ENCODE measurements around the gene TRPC6.
"Not testable (repeated sequence)": the region's sequence is repeated elsewhere in the genome, so short reads cannot be mapped to it uniquely, and the experiment has no call there.

Gene TRPC6

DNA sequence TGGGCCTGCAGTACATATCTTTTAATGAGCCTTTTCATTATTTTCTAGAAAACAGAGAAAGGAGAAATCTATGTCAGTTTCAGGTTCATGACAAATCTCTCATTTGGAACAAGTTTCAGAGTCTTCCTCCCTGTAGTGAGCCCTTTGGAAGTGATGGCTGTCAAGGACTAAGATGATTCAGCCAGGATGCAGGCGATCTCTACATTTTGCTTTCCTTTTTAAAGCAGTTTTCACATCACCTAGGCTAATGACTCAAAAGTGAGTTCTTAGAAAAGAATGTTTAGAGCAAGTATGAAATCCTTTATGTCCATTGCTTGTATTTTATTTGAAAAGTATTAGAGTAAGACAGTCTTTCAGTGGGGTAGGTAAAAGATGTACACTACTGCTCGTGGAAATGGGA, 130.1 kb downstream of the TRPC6 start:
- Histone ChIP-seq H3K27ac (ENCODE audit: low read depth, low read length) (no peak overlapping the region), H3K4me1 (ENCODE audit: insufficient read depth, low read length) (no peaks in the 10 kb centered on the region; the same call in 1 of the 2 replicates), H3K9me3 (ENCODE audit: insufficient read depth, low read depth, low read length) (peaks cover 4% of the 10 kb centered on the region; the same call in 1 of the 2 replicates), H3K36me3 (ENCODE audit: insufficient read depth, low read length) (no peaks in the 10 kb centered on the region), H3K4me3 (ENCODE audit: low read length) (no peak overlapping the region), H3K27me3 (ENCODE audit: insufficient read depth, low read length) (no peaks in the 10 kb centered on the region), H3K9ac (ENCODE audit: low read depth, low read length) (no peak overlapping the region)
- WGBS: 93% methylated on average over 2 of the region's 2 CpGs

GRCh38 chr11:101448881-101449442, 134.8 kb downstream of the TRPC6 start:
- no peak overlapping the region for H3K4me3 ChIP-seq (ENCODE audit: low read length)
- 92% methylated on average over 5 of the region's 5 CpGs for WGBS
- no peaks in the 10 kb centered on the region for H3K27me3 ChIP-seq (ENCODE audit: insufficient read depth, low read length)
- H3K36me3 ChIP-seq (ENCODE audit: insufficient read depth, low read length): no peaks in the 10 kb centered on the region
- H3K4me1 ChIP-seq (ENCODE audit: insufficient read depth, low read length): no peaks in the 10 kb centered on the region; the same call in 1 of the 2 replicates
- no peaks in the 10 kb centered on the region for H3K9me3 ChIP-seq (ENCODE audit: insufficient read depth, low read depth, low read length)
- H3K27ac ChIP-seq (ENCODE audit: low read depth, low read length): no peak overlapping the region
- H3K9ac ChIP-seq (ENCODE audit: low read depth, low read length): no peak overlapping the region

GRCh38 chr11:101446726-101447125, 137.1 kb downstream of the TRPC6 start:
- H3K27ac ChIP-seq (ENCODE audit: low read depth, low read length): no peak overlapping the region

GRCh38 chr11:101446238-101446637, 137.6 kb downstream of the TRPC6 start:
- Histone ChIP-seq H3K9me3 (ENCODE audit: insufficient read depth, low read depth, low read length) (no peaks in the 10 kb centered on the region), H3K4me1 (ENCODE audit: insufficient read depth, low read length) (no peaks in the 10 kb centered on the region), H3K27ac (ENCODE audit: low read depth, low read length) (no peak overlapping the region), H3K4me3 (ENCODE audit: low read length) (no peak overlapping the region), H3K27me3 (ENCODE audit: insufficient read depth, low read length) (no peaks in the 10 kb centered on the region), H3K36me3 (ENCODE audit: insufficient read depth, low read length) (no peaks in the 10 kb centered on the region), H3K9ac (ENCODE audit: low read depth, low read length) (no peak overlapping the region)
- WGBS: 100% methylated on average over 1 of the region's 1 CpG

More at GRCh38 chr11:101446726-101447125, 137.1 kb downstream of the TRPC6 start:
- Histone ChIP-seq H3K9ac (ENCODE audit: low read depth, low read length) (no peak overlapping the region), H3K27me3 (ENCODE audit: insufficient read depth, low read length) (no peaks in the 10 kb centered on the region), H3K36me3 (ENCODE audit: insufficient read depth, low read length) (no peaks in the 10 kb centered on the region), H3K4me3 (ENCODE audit: low read length) (no peak overlapping the region), H3K9me3 (ENCODE audit: insufficient read depth, low read depth, low read length) (no peaks in the 10 kb centered on the region), H3K4me1 (ENCODE audit: insufficient read depth, low read length) (no peaks in the 10 kb centered on the region)

DNA sequence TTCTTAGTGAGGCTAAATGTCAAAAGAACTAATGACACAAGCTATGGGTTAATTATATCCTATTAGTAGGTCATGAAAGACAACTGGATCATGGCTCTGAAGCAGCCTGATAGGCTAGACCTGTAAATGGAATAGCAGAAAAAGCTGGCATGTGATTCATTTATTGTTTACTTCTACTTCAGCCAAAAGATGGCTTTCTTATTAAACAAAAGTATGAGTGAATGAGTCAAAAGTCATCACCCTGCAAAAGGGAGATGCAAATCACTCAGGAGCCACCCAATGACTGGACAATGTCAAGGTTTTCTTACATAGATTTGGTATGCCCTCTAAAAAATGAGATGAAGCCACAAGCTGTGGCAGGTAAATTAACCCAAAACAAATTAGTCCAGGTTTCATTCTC, 138.0 kb downstream of the TRPC6 start:
- Histone ChIP-seq H3K27ac (ENCODE audit: low read depth, low read length) (no peak overlapping the region), H3K9ac (ENCODE audit: low read depth, low read length) (no peak overlapping the region), H3K36me3 (ENCODE audit: insufficient read depth, low read length) (no peaks in the 10 kb centered on the region)

GRCh38 chr11:101444851-101445250, 139.0 kb downstream of the TRPC6 start:
- 70% methylated on average over 1 of the region's 1 CpG for WGBS
- H3K4me1 ChIP-seq (ENCODE audit: insufficient read depth, low read length): no peaks in the 10 kb centered on the region
- H3K9ac ChIP-seq (ENCODE audit: low read depth, low read length): no peak overlapping the region
- no peaks in the 10 kb centered on the region for H3K9me3 ChIP-seq (ENCODE audit: insufficient read depth, low read depth, low read length)
- no peaks in the 10 kb centered on the region for H3K27me3 ChIP-seq (ENCODE audit: insufficient read depth, low read length)
- no peak overlapping the region for H3K4me3 ChIP-seq (ENCODE audit: low read length)
- H3K36me3 ChIP-seq (ENCODE audit: insufficient read depth, low read length): no peaks in the 10 kb centered on the region
- H3K27ac ChIP-seq (ENCODE audit: low read depth, low read length): no peak overlapping the region

More for the DNA sequence above, 138.0 kb downstream of the TRPC6 start:
- Histone ChIP-seq H3K27me3 (ENCODE audit: insufficient read depth, low read length) (no peaks in the 10 kb centered on the region), H3K9me3 (ENCODE audit: insufficient read depth, low read depth, low read length) (no peaks in the 10 kb centered on the region), H3K4me3 (ENCODE audit: low read length) (no peak overlapping the region), H3K4me1 (ENCODE audit: insufficient read depth, low read length) (no peaks in the 10 kb centered on the region)

DNA sequence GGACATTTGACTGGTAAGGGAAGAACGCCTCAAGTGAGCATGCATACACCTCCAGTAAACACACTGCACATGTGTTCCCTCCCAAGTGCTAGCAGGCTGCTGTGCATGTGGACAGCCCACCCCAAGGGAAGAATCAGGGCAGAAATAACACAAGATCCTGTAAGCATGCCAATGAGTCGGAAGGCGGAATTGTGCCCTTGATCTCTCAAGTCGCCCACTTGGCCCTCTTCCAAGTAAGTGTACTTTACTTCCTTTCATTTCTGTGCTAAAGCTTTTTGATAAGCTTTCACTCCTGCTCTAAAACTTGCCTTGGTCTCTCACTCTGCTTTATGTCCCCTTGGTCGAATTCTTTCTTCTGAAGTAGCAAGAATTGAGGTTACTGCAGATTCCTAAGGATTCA, 139.6 kb downstream of the TRPC6 start:
- H3K9me3 ChIP-seq (ENCODE audit: insufficient read depth, low read depth, low read length): no peaks in the 10 kb centered on the region
- H3K4me1 ChIP-seq (ENCODE audit: insufficient read depth, low read length): no peaks in the 10 kb centered on the region
- no peaks in the 10 kb centered on the region for H3K27me3 ChIP-seq (ENCODE audit: insufficient read depth, low read length)
- no peak overlapping the region for H3K9ac ChIP-seq (ENCODE audit: low read depth, low read length)
- 95% methylated on average over 5 of the region's 5 CpGs for WGBS
- no peaks in the 10 kb centered on the region for H3K36me3 ChIP-seq (ENCODE audit: insufficient read depth, low read length)
- no peak overlapping the region for H3K27ac ChIP-seq (ENCODE audit: low read depth, low read length)
- no peak overlapping the region for H3K4me3 ChIP-seq (ENCODE audit: low read length)

- H3K4me3 ChIP-seq (ENCODE audit: low read length): no peak overlapping the region
- no peak overlapping the region for H3K9ac ChIP-seq (ENCODE audit: low read depth, low read length)
- no peak overlapping the region for H3K27ac ChIP-seq (ENCODE audit: low read depth, low read length)
- no peaks in the 10 kb centered on the region for H3K9me3 ChIP-seq (ENCODE audit: insufficient read depth, low read depth, low read length)
- no peaks in the 10 kb centered on the region for H3K27me3 ChIP-seq (ENCODE audit: insufficient read depth, low read length)
- H3K4me1 ChIP-seq (ENCODE audit: insufficient read depth, low read length): no peaks in the 10 kb centered on the region
- H3K36me3 ChIP-seq (ENCODE audit: insufficient read depth, low read length): no peaks in the 10 kb centered on the region
- WGBS: 95% methylated on average over 8 of the region's 8 CpGs
Measured at GRCh38 chr11:101442936-101443521, 140.8 kb downstream of the TRPC6 start.

DNA sequence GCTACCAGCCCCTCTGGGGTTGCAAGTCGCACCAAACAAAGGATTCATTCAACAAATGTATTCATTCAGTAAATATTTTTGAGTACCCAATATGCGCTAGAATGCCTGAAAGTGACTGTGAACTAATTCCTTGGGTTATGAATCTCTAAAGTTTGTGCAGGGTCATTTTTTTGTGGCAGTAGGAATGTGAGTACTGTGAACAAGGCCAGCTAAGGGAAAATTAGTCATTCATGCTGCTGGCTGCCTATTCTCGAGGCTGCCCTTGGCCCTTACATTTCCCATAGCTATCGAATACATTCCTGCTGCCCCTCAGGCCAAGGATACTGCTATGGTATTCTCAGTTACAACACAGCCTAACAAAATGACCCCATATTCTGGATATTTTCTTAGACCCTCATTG, 141.6 kb downstream of the TRPC6 start:
- Histone ChIP-seq H3K27me3 (ENCODE audit: insufficient read depth, low read length) (no peaks in the 10 kb centered on the region), H3K4me1 (ENCODE audit: insufficient read depth, low read length) (no peaks in the 10 kb centered on the region), H3K4me3 (ENCODE audit: low read length) (no peak overlapping the region), H3K9me3 (ENCODE audit: insufficient read depth, low read depth, low read length) (no peaks in the 10 kb centered on the region), H3K27ac (ENCODE audit: low read depth, low read length) (no peak overlapping the region), H3K9ac (ENCODE audit: low read depth, low read length) (no peak overlapping the region), H3K36me3 (ENCODE audit: insufficient read depth, low read length) (no peaks in the 10 kb centered on the region)
- whole genome bisulfite sequencing: 92% methylated on average over 4 of the region's 4 CpGs

GRCh38 chr11:101441747-101442146, 142.1 kb downstream of the TRPC6 start:
- H3K27ac ChIP-seq (ENCODE audit: low read depth, low read length): no peak overlapping the region

DNA sequence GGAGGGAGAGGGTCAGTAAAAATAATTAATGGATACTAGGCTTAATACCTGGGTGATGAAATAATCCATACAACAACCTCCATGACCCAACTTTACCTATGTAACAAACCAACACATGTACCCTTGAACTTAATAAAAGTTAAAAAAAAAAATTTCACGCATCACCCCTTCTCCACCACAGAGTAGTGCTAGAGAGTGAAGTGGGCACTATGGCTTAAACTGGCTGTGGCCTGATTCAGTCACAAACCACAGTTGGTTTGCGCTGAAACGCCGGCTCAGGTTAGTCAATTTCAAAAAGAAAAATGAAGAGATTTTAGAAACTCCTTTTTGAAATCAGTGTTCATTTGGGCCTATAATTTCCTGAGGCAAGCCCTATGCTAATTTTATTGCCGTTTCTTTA, 144.3 kb downstream of the TRPC6 start:
- H3K36me3 ChIP-seq (ENCODE audit: insufficient read depth, low read length): no peaks in the 10 kb centered on the region
- WGBS: 99% methylated on average over 5 of the region's 5 CpGs

More at GRCh38 chr11:101441747-101442146, 142.1 kb downstream of the TRPC6 start:
- no peak overlapping the region for H3K9ac ChIP-seq (ENCODE audit: low read depth, low read length)
- no peak overlapping the region for H3K4me3 ChIP-seq (ENCODE audit: low read length)
- WGBS: 93% methylated on average over 1 of the region's 1 CpG
- no peaks in the 10 kb centered on the region for H3K4me1 ChIP-seq (ENCODE audit: insufficient read depth, low read length)
- H3K36me3 ChIP-seq (ENCODE audit: insufficient read depth, low read length): no peaks in the 10 kb centered on the region
- H3K27me3 ChIP-seq (ENCODE audit: insufficient read depth, low read length): no peaks in the 10 kb centered on the region
- H3K9me3 ChIP-seq (ENCODE audit: insufficient read depth, low read depth, low read length): no peaks in the 10 kb centered on the region

GRCh38 chr11:101438708-101439107, 145.1 kb downstream of the TRPC6 start:
- H3K4me3 ChIP-seq (ENCODE audit: low read length); H3K9ac ChIP-seq (ENCODE audit: low read depth, low read length); H3K36me3 ChIP-seq (ENCODE audit: insufficient read depth, low read length); H3K27me3 ChIP-seq (ENCODE audit: insufficient read depth, low read length); H3K4me1 ChIP-seq (ENCODE audit: insufficient read depth, low read length); H3K27ac ChIP-seq (ENCODE audit: low read depth, low read length); H3K9me3 ChIP-seq (ENCODE audit: insufficient read depth, low read depth, low read length): not testable (repeated sequence)
- 92% methylated on average over 2 of the region's 2 CpGs for WGBS

More for the DNA sequence above, 144.3 kb downstream of the TRPC6 start:
- H3K4me1 ChIP-seq (ENCODE audit: insufficient read depth, low read length): no peaks in the 10 kb centered on the region
- H3K27me3 ChIP-seq (ENCODE audit: insufficient read depth, low read length): no peaks in the 10 kb centered on the region
- H3K27ac ChIP-seq (ENCODE audit: low read depth, low read length): no peak overlapping the region
- H3K4me3 ChIP-seq (ENCODE audit: low read length): no peak overlapping the region
- H3K9me3 ChIP-seq (ENCODE audit: insufficient read depth, low read depth, low read length): no peaks in the 10 kb centered on the region
- H3K9ac ChIP-seq (ENCODE audit: low read depth, low read length): no peak overlapping the region
